Measurements from ENCODE around the gene UROC1. TPM values are rescaled to one million over a fixed set of nuclear protein-coding genes. Genes with fewer than 3 reads are reported as not detected.

UROC1 gene
- total and polyA plus RNA-seq, 2 of the 4 experiments (the other 2 are of a cell fraction), result not detected

- Histone ChIP-seq H3K27me3 (ENCODE audit: control insufficient read depth, insufficient read depth, low read length) (no peaks in the 10 kb centered on the region), H3K9me1 (ENCODE audit: insufficient read depth, low read length) (no peaks in the 10 kb centered on the region; the same call in 1 of the 2 replicates), H2BK120ac (ENCODE audit: low read depth, low read length) (no peak overlapping the region), H3K23ac (ENCODE audit: low read depth, low read length) (no peak overlapping the region), H2BK20ac (ENCODE audit: low read depth, low read length) (no peak overlapping the region), H3K79me1 (ENCODE audit: low read depth in 1 of 2, low read length in 2 of 2) (peaks cover 25 to 42% of the 10 kb centered on the region in 2 experiments), H4K5ac (ENCODE audit: low read depth, low read length) (no peak overlapping the region), H2AFZ (replicated peaks; ENCODE audit: low read length, poor library complexity) (no peak overlapping the region), H3K4me3 (ENCODE audit: insufficient read depth, low read depth, low read length) (no peak overlapping the region), H3K9ac (ENCODE audit: low read depth, low read length) (no peak overlapping the region), H3K14ac (replicated peaks; ENCODE audit: low read depth, low read length) (no peak overlapping the region), H3K27ac (ENCODE audit: insufficient read depth, low read length) (no peak overlapping the region), H3K18ac (ENCODE audit: low read depth, low read length) (no peak overlapping the region), H3K4me1 (ENCODE audit: control insufficient read depth, insufficient read depth, low read length) (no peaks in the 10 kb centered on the region), H3K9me3 (ENCODE audit: control insufficient read depth, insufficient read depth, low read length) (no peaks in the 10 kb centered on the region), H4K8ac (ENCODE audit: low read depth in 2 of 2, low read length in 2 of 2) (no peak overlapping the region), H4K20me1 (ENCODE audit: insufficient read depth, low read length) (peaks cover 24% of the 10 kb centered on the region), H2AK5ac (ENCODE audit: low read depth, low read length) (no peak overlapping the region), H3K56ac (ENCODE audit: extremely low read depth, insufficient read depth, low read length) (no peak overlapping the region), H2BK5ac (ENCODE audit: low read depth, low read length, poor library complexity, severe bottlenecking) (no peak overlapping the region), H2BK15ac (ENCODE audit: low read depth, low read length) (no peak overlapping the region), H3K4ac (ENCODE audit: low read depth, low read length) (no peak overlapping the region), H2AK9ac (replicated peaks; ENCODE audit: low read depth, low read length, poor library complexity) (no peak overlapping the region), H3K4me2 (ENCODE audit: low read depth, low read length) (no peak overlapping the region), H4K91ac (ENCODE audit: insufficient read depth, low read depth, low read length) (no peak overlapping the region), H3K36me3 (ENCODE audit: control insufficient read depth, insufficient read depth, low read length) (peaks cover 60% of the 10 kb centered on the region)
- ChIA-PET POLR2A (ENCODE audit: unreplicated experiment) (no interaction called here), CTCF (no interaction called here)
- DNase-seq (no peak), ATAC-seq (ENCODE audit: low read depth) (no peak)
- TF ChIP-seq CEBPB (IDR thresholded peaks at IDR 0.05; ENCODE audit: low read depth, low read length) (no peak), FOS (IDR thresholded peaks at IDR 0.05; ENCODE audit: low read depth, low read length) (no peak), USF2 (IDR thresholded peaks at IDR 0.05; ENCODE audit: low read depth, low read length) (no peak), RAD21 (IDR thresholded peaks at IDR 0.05; ENCODE audit: low read length) (no peak), RCOR1 (IDR thresholded peaks at IDR 0.05; ENCODE audit: insufficient replicate concordance, low read length) (no peak), CHD1 (IDR thresholded peaks at IDR 0.05; ENCODE audit: low read depth, low read length) (no peak), MXI1 (IDR thresholded peaks at IDR 0.05; ENCODE audit: borderline replicate concordance, low read depth, low read length) (no peak), MAFK (IDR thresholded peaks at IDR 0.05; ENCODE audit: low read depth, low read length) (no peak), SMC3 (IDR thresholded peaks at IDR 0.05; ENCODE audit: low read depth, low read length) (no peak), MAZ (IDR thresholded peaks at IDR 0.05; ENCODE audit: borderline replicate concordance, low read depth, low read length) (no peak), NFE2L2 (IDR thresholded peaks at IDR 0.05; ENCODE audit: low read depth, low read length) (no peak), POLR2A (IDR thresholded peaks at IDR 0.05; ENCODE audit: low read depth, low read length) (no peak), CTCF (conservative IDR thresholded peaks at IDR 0.05; ENCODE audit: low read depth, low read length) (no peak), ELK1 (IDR thresholded peaks at IDR 0.05; ENCODE audit: borderline replicate concordance, low read depth, low read length) (no peak), BHLHE40 (IDR thresholded peaks at IDR 0.05; ENCODE audit: low read depth, low read length) (no peak), RFX5 (IDR thresholded peaks at IDR 0.05; ENCODE audit: low read depth, low read length) (no peak)
- no TSS peak for BruUV-seq (replicated peaks)
- dilution Hi-C loops (cut with HindIII; ENCODE audit: low sequenced_read_pairs, unreplicated experiment), result no loop called here
- WGBS, 2 experiments (ENCODE audit: extremely low coverage in 2 of 2, insufficient read length in 1 of 2), result 100% methylated on average over 4 of the region's 9 CpGs; no CpG with 5 or more reads in 1 of the 2 experiments
- intact Hi-C loops (cut with micrococcal nuclease), result no loop called here
- in situ Hi-C loops (cut with MboI; ENCODE audit: low sequenced_read_pairs), result no loop called here
Measured at GRCh38 chr3:126459763-126460127, 57.8 kb downstream of the UROC1 start.
